OCI-LY7 (cell line): ENCODE measurements around the gene PPFIBP1.

Source experiments
- EZH2phosphoT487 ChIP-seq: fragments of 200-600 bp; sonication (generic); IDR thresholded peaks from 2 replicates; pipeline ENCODE4 v1.6.1; 2018; ENCODE audit warnings: low read depth, borderline replicate concordance, mild to moderate bottlenecking, mixed run types, antibody characterized with exemption, low read length, moderate library complexity, mixed read lengths
- TF ChIP-seq, protein P1 (sequence below): fragments of 200-600 bp; sonication (generic); conservative IDR thresholded peaks from 2 replicates; pipeline ENCODE4 v1.5.1; 2014; ENCODE audit warnings: mild to moderate bottlenecking, antibody characterized with exemption, low read length, moderate library complexity, mixed read lengths

DNA sequence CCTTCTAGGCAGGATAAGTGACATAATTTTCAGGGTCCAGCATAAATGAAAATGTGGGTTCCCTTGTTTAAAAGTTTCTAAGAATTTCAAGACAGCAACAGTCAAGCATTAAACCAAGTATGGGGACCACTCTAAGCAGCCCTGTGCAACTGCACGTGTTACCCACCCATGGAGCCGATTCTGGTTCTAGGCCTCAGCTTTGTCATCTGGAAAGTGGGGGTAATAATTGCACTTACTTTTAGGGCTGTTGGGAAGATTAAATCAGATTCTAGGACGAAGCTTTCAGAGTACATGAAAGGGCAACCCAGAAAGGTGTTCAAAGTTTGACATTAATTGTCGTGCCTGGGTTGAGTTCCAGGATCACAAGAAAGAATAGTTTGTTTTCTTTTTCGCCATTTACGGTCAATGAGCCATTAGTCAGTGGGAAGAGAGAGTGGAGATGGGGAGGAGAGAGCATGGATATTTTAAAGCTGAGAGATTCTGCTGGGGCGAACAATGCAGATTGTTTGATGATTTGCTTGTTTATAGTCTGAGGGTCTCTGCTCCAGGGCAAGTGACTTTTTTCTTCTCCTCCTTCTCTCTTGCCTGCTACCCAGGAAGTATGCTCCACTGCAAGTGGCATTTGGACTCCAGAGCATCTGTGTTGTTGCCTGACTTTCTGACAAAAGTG lies 10.7 kb upstream of the PPFIBP1 start:
- TF ChIP-seq, protein P1, sequence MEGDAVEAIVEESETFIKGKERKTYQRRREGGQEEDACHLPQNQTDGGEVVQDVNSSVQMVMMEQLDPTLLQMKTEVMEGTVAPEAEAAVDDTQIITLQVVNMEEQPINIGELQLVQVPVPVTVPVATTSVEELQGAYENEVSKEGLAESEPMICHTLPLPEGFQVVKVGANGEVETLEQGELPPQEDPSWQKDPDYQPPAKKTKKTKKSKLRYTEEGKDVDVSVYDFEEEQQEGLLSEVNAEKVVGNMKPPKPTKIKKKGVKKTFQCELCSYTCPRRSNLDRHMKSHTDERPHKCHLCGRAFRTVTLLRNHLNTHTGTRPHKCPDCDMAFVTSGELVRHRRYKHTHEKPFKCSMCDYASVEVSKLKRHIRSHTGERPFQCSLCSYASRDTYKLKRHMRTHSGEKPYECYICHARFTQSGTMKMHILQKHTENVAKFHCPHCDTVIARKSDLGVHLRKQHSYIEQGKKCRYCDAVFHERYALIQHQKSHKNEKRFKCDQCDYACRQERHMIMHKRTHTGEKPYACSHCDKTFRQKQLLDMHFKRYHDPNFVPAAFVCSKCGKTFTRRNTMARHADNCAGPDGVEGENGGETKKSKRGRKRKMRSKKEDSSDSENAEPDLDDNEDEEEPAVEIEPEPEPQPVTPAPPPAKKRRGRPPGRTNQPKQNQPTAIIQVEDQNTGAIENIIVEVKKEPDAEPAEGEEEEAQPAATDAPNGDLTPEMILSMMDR = no peak
- no peak for TF ChIP-seq EZH2phosphoT487
